Measurements from ENCODE around the gene VAT1. TPM values are rescaled to one million over a fixed set of nuclear protein-coding genes. Genes with fewer than 3 reads are reported as not detected.

The VAT1 gene
- total RNA-seq: 10 to 100 TPM; 33.2 to 61.5 TPM

DNA sequence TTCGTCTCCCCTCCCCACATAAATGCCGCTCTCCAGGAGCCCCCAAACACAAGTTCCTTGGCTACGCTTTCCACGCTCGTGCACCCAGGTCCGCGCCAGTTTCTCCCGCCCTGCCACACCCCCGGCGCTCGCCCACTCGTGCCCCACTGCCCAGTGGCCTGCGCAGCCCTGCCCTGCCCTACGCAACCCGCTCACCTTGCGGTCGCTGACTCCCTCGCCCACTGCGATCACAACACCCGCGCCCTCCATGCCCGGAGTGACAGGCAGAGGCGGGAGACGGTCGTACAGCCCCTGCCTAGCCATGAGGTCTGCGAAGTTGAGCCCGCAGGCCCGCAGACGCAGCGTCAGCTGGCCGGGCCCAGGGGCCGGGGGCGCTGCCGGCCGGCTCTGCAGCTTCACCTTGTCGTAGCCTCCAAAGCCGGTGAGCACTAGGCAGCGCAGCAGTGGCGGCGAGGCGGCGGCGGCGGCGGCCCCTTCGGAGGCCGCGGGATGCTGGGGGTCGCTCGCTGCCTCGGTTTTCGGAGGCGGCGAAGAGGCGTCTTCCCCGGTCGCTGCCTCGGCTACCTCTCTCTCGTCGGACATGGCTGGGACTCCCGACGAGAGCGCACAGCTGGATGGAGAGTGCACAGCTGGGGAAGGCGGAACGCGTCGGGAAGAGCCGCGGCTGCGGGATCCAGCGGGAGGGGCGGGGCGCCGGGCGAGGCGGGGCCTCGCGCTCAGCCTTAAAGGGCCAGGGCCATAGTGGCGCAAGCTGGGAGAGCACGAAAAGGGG lies at the start of gene VAT1:
Gene VAT1 (minus strand): TSS at position 645 of the 772 bp plus-strand sequence. CDS start 63 bp downstream, at position 582.
- Histone ChIP-seq H3K4me1 (no peaks in the 10 kb centered on the region), H3K4me3 (peak within 1 kb of the TSS; percentile 99), H3K27me3 (no peaks in the 10 kb centered on the region), H3K9me3 (no peaks in the 10 kb centered on the region), H3K27ac (peak within 1 kb of the TSS; percentile 83), H3K9ac (ENCODE audit: low read depth in 2 of 2, low read length in 2 of 2) (peak within 1 kb of the TSS; percentile 90 to 97), H3K36me3 (no peaks in the 10 kb centered on the region)
- intact Hi-C loops (cut with DNase I): loop anchor here (10.0 kb wide), 2 partner anchors 293 to 323 kb away; no protein-coding TSS in a partner anchor
- TF ChIP-seq, protein P1, sequence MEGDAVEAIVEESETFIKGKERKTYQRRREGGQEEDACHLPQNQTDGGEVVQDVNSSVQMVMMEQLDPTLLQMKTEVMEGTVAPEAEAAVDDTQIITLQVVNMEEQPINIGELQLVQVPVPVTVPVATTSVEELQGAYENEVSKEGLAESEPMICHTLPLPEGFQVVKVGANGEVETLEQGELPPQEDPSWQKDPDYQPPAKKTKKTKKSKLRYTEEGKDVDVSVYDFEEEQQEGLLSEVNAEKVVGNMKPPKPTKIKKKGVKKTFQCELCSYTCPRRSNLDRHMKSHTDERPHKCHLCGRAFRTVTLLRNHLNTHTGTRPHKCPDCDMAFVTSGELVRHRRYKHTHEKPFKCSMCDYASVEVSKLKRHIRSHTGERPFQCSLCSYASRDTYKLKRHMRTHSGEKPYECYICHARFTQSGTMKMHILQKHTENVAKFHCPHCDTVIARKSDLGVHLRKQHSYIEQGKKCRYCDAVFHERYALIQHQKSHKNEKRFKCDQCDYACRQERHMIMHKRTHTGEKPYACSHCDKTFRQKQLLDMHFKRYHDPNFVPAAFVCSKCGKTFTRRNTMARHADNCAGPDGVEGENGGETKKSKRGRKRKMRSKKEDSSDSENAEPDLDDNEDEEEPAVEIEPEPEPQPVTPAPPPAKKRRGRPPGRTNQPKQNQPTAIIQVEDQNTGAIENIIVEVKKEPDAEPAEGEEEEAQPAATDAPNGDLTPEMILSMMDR (IDR thresholded peaks at IDR 0.05): no peak
- DNase-seq: peak; percentile 87

DNA sequence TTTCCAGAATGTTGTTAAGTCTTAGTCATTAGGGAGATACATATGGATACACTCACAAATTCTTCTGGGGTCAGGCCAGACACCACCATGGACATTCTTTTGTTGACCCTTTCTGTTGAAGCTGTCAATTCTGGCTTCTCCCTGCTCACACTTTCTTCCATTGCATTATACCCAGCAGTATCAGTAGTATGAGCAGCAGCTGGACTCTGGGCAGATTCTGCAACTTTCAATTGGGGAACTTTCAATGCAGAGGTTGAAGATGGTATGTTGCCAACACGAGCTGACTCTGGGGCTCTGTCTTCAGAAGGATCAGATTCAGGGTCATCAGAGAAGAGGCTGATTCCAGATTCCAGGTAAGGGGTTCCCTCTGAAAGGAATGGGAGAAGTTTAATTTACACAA lies 48.7 kb upstream of the VAT1 start:
- TF ChIP-seq, protein P1 (IDR thresholded peaks at IDR 0.05): no peak
- H3K9me3 ChIP-seq: no peaks in the 10 kb centered on the region
- no peak for DNase-seq
- no peak overlapping the region for H3K27ac ChIP-seq
- H3K36me3 ChIP-seq: no peaks in the 10 kb centered on the region
- intact Hi-C loops (cut with DNase I): no loop called here
- H3K9ac ChIP-seq (ENCODE audit: low read depth in 2 of 2, low read length in 2 of 2): no peak overlapping the region
- no peaks in the 10 kb centered on the region for H3K4me1 ChIP-seq
- no peaks in the 10 kb centered on the region for H3K27me3 ChIP-seq
- no peak overlapping the region for H3K4me3 ChIP-seq

DNA sequence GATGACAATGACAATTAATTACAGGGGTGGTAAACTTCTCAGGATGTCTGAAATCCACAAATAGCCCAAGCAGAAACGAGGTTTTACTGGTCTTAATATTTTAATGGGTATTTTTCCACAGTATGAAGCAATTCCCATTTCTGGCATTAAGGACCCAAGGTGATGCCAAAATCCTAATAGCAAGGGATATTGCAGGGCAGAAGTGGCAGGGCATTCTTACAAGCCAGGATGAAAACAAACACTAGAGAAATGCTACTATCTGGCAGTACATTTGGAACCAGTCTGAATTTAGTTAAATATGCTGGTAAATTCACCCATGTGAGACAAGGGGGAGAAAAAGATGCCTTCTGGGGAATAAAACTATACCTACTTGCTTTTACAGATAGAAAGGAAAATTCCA lies 48.1 kb upstream of the VAT1 start:
- Histone ChIP-seq H3K9me3 (no peaks in the 10 kb centered on the region), H3K4me3 (no peak overlapping the region), H3K9ac (ENCODE audit: low read depth in 2 of 2, low read length in 2 of 2) (no peak overlapping the region), H3K27me3 (no peaks in the 10 kb centered on the region), H3K27ac (no peak overlapping the region), H3K36me3 (no peaks in the 10 kb centered on the region), H3K4me1 (no peaks in the 10 kb centered on the region)
- intact Hi-C loops (cut with DNase I): no loop called here
- TF ChIP-seq, protein P1 (IDR thresholded peaks at IDR 0.05): no peak
- DNase-seq: no peak

DNA sequence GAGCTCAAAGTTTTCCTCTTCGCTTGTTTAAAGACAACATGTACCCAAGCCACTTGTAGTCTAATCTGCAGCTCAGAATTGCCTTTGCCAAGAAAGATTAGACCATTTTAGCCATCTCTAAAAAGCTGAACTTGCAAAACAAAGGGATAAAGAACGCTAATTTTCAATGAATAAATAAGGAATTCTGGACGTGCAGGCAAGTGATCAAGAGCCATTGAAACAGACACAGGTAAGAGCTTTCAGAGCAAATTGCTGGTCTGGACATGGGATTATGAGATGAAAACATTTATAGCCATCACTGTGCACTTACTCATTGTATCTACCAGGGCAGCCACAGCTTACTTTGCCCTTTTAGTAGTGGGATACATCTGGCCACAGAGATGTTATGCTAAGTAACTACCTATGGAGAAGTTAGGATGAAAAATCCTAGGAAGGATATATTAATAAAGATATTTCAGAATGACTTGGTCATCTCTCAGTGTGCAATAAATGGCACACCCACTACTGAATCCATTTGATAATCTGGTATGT lies 47.2 kb upstream of the VAT1 start:
- Histone ChIP-seq H3K4me3 (no peak overlapping the region), H3K27me3 (no peaks in the 10 kb centered on the region), H3K27ac (no peak overlapping the region), H3K9ac (ENCODE audit: low read depth in 2 of 2, low read length in 2 of 2) (no peak overlapping the region), H3K4me1 (no peaks in the 10 kb centered on the region), H3K36me3 (no peaks in the 10 kb centered on the region), H3K9me3 (no peaks in the 10 kb centered on the region)
- TF ChIP-seq, protein P1 (IDR thresholded peaks at IDR 0.05): no peak
- no peak for DNase-seq
- intact Hi-C loops (cut with DNase I): no loop called here

DNA sequence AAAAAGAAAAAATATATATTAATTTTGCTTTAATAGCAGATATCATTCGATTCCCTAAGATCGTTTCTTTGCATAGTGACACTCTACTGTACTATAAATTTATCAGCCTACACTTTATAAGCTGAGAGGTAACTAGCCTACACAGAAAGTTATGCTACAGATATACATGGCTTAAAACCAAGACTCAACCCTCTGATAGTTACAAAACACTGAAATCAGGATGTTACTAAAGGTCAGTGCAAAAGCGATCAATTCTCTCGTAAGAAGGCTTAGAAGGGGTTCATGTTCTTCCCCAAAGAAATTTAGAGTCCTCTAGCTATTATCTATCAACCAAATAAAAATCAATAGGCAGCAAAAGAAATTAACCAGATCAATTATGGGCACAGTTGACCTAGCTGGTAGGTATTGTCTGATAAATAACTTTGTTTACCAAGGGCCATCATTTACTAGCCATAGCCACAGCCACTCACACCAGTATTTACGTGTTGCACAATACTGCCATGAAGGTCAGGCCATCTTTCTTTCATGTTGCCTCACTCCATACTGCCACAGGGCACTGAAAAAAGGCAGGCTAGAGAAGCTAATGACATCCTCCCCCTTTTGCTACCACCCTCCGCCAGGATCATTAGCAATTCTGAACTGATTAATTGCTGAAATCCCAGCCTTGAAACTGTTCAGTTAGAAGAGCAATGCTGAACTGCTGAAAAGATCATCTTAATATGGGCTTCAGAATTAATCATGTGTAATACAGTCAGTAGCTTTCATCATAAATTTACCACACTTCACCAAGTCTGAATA lies 46.6 kb upstream of the VAT1 start:
- no peaks in the 10 kb centered on the region for H3K27me3 ChIP-seq
- no peak overlapping the region for H3K9ac ChIP-seq (ENCODE audit: low read depth in 2 of 2, low read length in 2 of 2)
- no peak overlapping the region for H3K27ac ChIP-seq
- no peaks in the 10 kb centered on the region for H3K36me3 ChIP-seq
- H3K9me3 ChIP-seq: no peaks in the 10 kb centered on the region
- H3K4me3 ChIP-seq: no peak overlapping the region
- intact Hi-C loops (cut with DNase I): no loop called here
- DNase-seq: no peak
- TF ChIP-seq, protein P1 (IDR thresholded peaks at IDR 0.05): no peak
- no peaks in the 10 kb centered on the region for H3K4me1 ChIP-seq

Data from colonic mucosa (tissue), 4 donors.